Anterior cingulate cortex (tissue), 58 donors: ENCODE data around the gene C20orf96.

Source experiments
- DNase-seq, 58 donors: peaks; one replicate each; lab custom pipeline; 2025; lab: John Stamatoyannopoulos, UW

C20orf96 gene

DNA sequence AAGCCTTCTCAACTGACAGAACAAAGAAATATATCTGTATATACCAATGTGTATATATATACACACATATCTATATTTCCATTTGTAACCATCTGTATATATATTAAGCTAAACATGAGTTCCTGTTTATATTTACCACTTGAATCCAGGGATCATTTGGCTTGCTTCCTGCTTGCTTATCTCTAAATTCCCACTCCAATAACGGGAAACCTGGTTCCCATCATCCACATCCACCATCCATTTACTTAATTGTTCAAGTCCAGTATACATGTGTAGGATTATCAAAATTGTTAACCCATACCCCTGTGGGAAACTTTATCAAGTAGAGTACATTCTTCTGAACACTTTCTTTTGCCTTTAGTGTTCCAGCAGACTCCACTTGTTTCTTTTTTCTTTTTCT is 22.3 kb upstream of the C20orf96 start:
- DNase-seq, result no peak

DNA sequence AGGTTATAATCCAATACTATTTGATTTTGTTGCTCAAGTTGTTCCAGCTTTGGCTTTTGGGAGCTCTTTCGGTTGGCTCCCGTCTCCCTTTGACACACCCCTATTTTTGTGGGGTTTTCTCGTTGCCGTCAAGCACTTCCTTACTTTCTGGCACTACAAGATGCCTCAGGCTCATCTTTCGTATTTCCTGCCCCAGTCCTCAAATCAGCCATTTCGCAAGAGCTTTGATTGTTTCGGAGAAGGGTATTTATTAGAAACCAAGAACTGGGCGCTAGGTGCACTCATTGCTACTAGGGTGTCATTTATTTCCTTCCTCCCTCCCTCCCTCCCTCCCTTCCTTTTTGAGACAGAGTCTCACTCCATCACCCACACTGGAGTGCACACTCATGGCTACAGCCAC is 21.5 kb upstream of the C20orf96 start:
- DNase-seq, result no peak

GRCh38 chr20:311609-312008 is 21.1 kb upstream of the C20orf96 start:
- DNase-seq, result no peak

DNA sequence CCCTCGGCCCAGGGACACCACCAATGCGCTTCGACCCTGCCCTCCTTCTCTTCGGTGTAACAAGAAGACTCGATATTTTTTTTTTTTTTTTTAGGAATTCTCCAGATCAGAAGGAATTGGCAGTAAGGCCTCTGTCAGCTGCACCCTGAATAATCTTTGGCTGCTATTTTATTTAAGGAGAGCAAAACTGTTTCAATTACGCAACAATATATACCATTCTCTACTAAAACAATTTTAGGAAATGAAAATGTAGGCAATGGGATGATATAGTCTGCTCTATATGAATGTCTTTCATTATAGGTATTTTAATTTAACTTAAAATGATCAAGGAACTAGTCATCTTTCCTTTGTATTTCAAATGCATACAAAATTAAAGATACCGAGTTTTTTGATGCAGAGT is 20.1 kb upstream of the C20orf96 start:
- no peak for DNase-seq

GRCh38 chr20:309841-310644 is 19.5 kb upstream of the C20orf96 start:
- peak; percentile 82 to 100 (median 99) for DNase-seq

- peak in 2 of 58 donors; percentile 64 to 66 for DNase-seq
These were observed 18.8 kb upstream of the C20orf96 start for GRCh38 chr20:309306-309840.

DNA sequence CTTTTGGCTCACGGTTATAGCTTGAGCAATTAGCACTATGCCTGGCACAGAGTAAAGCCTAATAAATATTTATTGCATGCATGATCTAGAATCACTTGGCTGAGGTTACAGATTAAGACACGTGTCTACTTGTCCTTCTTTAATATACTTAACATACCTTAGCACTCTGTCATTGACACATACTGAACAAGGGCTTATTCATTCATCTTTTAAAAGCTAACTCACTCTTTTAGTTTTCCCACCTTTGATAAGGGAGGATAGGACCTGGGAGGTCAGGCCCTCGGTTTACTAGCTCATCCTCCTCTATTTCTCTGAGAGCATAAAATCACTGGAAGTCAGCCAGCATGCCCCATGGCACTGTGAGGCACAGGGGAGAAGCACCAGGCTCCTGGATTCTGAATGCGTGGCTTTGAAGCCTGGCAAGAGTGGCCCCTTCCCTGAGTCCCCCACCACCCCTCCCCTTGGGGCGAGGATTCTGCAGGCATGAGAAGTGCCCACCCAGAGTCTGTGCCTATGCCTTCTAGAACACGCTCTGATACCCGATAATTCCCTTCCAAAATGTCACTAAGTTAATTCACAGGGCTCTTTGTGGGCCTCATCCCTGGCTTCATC is 18.0 kb upstream of the C20orf96 start:
- no peak for DNase-seq

- DNase-seq, result no peak
These were observed 15.2 kb upstream of the C20orf96 start for GRCh38 chr20:305745-306144.

DNA sequence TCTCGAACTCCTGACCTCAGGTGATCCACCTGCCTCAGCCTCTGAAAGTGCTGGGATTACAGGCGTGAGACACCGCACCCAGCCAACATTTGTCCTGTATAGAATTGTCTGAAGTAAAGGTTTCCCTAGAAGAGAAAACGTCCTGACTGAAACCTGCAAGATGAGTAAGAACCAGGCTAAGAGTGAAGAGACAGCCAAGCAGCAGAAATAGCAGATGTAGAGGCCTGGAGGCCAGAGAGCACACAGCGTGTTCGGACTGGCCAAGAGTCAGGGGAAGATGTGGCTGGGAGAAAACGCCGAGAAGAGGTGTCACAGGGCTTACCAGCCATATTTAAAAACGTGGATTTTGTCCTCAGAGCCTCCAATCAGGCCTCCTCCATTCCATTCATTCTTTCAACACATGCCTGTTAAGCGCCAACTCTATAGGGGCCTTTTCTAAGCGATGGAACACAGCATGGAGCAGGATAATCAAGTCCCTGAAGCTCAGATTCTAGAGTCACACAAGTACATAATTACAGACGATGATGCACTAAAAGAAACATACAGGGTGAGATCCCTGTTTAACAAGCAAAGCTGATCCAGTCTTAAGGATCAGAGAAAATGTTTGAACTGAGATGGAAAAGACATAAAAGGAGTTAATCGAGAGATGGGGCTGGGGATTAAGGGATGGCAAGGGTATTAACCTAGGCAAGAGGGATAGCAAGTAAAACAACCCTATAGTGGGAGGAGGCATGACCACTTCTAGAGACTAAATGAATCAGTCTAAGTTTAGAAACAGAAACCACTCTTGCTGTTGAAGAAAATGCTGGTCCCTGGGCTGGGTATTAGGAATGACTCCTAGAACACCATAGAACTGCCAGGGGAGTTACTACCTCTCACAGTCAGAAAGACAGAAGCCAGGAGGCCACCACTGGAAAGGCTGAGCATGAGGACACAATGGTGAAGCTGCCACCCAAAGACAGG is 11.6 kb upstream of the C20orf96 start:
- DNase-seq, result no peak

DNA sequence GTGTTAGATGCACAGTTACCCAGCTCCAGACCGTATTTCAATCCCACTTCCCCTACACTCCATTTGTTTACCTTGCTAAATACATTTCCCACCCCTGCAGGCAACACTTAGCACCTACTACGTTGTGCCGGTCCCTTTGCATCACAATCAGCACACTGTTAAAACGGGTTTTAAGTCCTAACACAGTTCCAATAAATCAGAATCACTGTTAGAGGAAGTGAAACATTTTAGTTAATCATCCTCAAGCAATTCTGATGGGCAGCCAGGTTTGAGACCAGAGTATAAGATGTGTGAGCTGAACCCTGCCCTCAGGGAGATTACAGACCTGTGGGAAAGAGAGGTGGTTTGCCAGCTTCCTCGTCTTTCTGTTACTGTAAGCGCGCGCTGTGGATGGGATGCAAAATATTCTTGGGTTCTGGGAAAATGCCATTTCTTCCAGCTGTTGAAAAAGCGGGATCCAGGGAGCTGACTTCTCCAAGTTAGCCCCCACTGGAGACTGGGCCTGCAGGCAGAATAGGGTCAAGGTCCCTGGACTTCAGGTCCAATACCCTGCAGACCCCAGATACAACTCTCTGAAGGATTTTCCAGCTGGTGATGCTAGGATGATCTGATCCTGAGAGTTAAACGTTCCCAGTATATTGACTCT is 9.9 kb upstream of the C20orf96 start:
- peak in 1 of 58 donors; percentile 14 for DNase-seq

DNA sequence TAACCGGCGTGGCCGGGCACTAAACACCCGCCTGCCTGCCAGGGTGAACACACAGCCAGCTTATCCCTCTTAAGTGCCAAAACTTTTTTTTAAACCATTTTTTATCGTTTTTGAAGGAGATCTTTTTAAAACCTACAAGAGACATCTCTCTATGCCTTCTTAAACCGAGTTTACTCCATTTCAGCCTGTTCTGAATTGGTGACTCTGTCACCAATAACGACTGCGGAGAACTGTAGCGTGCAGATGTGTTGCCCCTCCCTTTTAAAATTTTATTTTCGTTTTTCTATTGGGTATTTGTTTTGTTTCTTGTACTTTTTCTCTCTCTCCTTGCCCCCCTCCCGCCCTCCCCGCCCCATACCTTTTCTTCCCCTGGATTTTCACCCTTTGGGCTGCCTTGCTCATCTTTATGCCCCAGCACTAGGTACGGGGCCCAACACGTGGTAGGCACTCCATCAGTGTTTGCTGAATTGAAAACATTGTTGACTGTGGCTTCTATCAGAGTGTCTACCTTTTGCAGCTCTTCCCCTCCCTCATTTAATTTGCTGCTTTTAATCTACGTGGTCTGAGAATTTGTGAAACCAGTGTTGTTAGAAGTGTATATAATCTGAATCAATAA is 8.3 kb upstream of the C20orf96 start:
- peak in 1 of 58 donors; percentile 14 for DNase-seq

GRCh38 chr20:297925-298775 is 7.6 kb upstream of the C20orf96 start:
- DNase-seq, result peak in 53 of 58 donors; percentile 7 to 71 (median 41)

DNA sequence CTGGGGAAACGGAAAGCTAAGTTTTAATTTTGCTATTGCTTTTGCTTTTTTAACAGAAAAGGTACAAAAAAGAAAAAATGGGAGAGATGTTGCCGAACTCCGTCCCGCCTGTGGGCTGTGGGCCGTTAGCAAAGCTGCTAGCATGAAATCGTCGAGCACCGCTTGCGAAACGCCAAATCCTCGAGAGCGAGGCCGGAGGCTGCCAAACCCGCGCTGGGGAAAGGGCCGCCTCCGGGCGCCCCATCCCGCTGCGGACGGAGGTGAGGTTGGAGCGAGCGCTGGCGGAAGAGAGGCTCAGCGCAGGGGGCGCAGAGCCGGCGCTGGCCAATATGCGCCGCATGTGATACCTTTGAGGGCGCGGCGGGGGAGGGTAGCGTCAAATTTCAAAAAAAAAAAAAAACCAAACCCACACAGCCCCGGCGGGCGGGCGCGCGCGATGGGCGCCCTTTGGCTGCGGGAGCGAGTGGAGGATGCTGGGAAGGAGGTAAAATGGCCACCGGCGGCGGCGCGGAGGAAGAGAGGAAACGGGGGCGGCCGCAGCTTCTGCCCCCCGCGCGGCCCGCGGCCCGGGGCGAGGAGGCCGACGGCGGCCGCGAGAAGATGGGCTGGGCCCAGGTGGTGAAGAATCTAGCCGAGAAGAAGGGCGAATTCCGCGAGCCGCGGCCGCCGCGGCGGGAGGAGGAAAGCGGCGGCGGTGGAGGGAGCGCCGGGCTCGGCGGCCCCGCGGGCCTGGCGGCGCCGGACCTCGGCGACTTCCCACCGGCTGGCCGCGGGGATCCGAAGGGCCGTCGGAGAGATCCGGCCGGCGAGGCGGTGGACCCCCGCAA is 6.8 kb upstream of the C20orf96 start, which contains the start of gene ZCCHC3:
Gene ZCCHC3 (plus strand): TSS at position 473 of the 827 bp plus-strand sequence. CDS start 17 bp downstream, at position 490.
- DNase-seq, result peak in 57 of 58 donors; percentile 19 to 91 (median 74)

DNA sequence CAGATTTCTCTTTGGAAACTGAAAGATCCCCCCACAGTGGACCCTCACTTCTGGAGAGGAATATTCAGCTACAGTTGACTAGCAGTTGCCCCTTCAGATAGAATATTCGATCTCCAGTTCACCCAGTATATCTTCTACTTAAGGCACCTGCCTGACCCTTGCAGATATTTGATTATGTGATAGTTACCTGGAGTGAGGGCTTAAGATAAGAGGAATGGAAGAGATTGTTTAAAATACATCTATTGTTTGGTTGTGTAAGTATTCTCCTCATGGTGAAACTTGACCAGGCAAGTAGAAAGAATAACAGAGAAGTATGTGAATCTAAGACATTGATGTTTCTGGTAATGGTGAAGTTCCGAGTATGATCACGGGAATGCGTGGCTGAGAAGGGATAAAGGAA is 5.3 kb upstream of the C20orf96 start:
- no peak for DNase-seq

GRCh38 chr20:294602-295001 is 4.1 kb upstream of the C20orf96 start:
- DNase-seq, result no peak

DNA sequence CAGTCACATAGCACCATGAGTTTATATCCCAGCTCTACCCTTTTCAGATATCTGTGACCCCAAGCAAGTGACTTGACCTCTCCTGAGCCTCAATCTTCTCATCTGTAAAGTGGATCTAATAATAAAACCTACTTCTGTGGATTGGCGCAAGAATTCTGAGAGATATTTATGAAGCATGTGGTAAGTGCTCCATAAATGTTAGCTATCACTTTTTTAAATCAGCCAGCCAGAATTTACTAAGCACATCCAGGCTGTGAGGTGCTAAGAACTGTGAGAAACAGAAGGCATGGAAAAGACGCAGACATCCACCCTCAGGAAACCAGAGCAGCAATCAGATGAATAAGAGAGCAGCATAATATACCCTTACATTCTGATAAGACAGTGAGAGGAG is 862 bp downstream of the C20orf96 start:
- peak in 2 of 58 donors; percentile 8 to 18 for DNase-seq

GRCh38 chr20:288956-289692 is 1.4 kb downstream of the C20orf96 start:
- no peak for DNase-seq
